GM06990 (cell line): ENCODE data around the gene SLC51A.
"Not testable (repeated sequence)": the region's sequence is repeated elsewhere in the genome, so short reads cannot be mapped to it uniquely, and the experiment has no call there.

Experiments
- DNase-seq: peaks from one replicate; pipeline ENCODE4 v3.0.0-alpha.2; 2011; ENCODE audit not compliant: insufficient read length; ENCODE audit errors: extremely low read depth
- H3K27me3 ChIP-seq: replicated peaks from 2 replicates; pipeline ENCODE4 v1.6.0; 2011; ENCODE audit warnings: low read length; ENCODE audit not compliant: control insufficient read depth, insufficient read depth
- H3K36me3 ChIP-seq: 2 replicates; pipeline ENCODE4 v1.5.1; 2011; ENCODE audit warnings: low read length; ENCODE audit not compliant: control insufficient read depth, insufficient read depth
- H3K4me3 ChIP-seq: replicated peaks from 2 replicates; pipeline ENCODE4 v1.5.1; 2011; ENCODE audit warnings: low read depth, mild to moderate bottlenecking, control low read depth, low read length
- TF ChIP-seq, protein P1 (sequence below): IDR thresholded peaks from 2 replicates; pipeline ENCODE4 v1.5.1; 2011; ENCODE audit warnings: low read length, control low read depth, mild to moderate bottlenecking, inconsistent platforms; ENCODE audit not compliant: insufficient read depth, poor library complexity, severe bottlenecking

Gene SLC51A

DNA sequence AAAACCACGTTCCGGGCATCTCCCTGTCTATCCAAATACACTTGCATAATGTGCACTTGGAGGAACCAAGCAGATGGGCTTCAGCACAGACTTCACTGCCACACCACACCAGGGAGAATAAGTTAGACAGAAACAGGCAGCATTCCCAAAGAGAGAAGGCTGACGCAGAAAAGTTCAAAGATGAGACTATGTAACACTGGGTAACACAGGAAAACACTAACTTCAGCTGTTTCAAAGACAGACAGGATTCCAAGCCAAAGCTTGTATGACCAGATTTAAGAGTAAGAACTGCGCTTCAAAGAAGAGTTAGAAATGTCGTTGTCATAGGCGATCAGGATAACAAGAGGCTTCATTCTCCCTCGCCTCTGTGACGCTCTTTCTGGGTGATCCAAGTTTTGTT, 19.9 kb downstream of the SLC51A start:
- H3K36me3 ChIP-seq, result peaks cover 7% of the 10 kb centered on the region
- H3K27me3 ChIP-seq, result no peaks in the 10 kb centered on the region
- TF ChIP-seq, protein P1, sequence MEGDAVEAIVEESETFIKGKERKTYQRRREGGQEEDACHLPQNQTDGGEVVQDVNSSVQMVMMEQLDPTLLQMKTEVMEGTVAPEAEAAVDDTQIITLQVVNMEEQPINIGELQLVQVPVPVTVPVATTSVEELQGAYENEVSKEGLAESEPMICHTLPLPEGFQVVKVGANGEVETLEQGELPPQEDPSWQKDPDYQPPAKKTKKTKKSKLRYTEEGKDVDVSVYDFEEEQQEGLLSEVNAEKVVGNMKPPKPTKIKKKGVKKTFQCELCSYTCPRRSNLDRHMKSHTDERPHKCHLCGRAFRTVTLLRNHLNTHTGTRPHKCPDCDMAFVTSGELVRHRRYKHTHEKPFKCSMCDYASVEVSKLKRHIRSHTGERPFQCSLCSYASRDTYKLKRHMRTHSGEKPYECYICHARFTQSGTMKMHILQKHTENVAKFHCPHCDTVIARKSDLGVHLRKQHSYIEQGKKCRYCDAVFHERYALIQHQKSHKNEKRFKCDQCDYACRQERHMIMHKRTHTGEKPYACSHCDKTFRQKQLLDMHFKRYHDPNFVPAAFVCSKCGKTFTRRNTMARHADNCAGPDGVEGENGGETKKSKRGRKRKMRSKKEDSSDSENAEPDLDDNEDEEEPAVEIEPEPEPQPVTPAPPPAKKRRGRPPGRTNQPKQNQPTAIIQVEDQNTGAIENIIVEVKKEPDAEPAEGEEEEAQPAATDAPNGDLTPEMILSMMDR, result no peak
- no peak overlapping the region for H3K4me3 ChIP-seq
- no peak for DNase-seq

DNA sequence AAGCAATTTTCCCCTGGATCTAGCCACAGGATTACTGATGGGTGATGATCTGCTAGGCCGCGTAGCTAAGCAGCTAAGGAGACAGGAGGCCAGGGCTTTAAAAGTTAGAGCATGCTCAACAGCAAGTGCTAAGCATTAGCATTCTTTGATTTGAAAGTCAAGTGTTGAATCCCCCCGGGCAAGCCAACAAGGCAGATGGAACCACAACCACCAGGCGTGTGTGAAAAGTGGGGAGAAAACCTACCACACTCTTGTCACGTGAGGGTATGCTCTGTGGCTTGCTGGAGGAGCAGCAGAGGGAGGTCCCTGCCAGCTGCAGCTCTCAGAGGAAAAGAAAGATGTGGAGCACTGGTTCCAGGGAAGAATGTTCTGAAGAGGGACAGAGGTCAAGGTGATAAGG, 20.9 kb downstream of the SLC51A start:
- TF ChIP-seq, protein P1, result no peak
- no peaks in the 10 kb centered on the region for H3K27me3 ChIP-seq
- no peak overlapping the region for H3K4me3 ChIP-seq
- H3K36me3 ChIP-seq, result peaks cover 10% of the 10 kb centered on the region
- no peak for DNase-seq

DNA sequence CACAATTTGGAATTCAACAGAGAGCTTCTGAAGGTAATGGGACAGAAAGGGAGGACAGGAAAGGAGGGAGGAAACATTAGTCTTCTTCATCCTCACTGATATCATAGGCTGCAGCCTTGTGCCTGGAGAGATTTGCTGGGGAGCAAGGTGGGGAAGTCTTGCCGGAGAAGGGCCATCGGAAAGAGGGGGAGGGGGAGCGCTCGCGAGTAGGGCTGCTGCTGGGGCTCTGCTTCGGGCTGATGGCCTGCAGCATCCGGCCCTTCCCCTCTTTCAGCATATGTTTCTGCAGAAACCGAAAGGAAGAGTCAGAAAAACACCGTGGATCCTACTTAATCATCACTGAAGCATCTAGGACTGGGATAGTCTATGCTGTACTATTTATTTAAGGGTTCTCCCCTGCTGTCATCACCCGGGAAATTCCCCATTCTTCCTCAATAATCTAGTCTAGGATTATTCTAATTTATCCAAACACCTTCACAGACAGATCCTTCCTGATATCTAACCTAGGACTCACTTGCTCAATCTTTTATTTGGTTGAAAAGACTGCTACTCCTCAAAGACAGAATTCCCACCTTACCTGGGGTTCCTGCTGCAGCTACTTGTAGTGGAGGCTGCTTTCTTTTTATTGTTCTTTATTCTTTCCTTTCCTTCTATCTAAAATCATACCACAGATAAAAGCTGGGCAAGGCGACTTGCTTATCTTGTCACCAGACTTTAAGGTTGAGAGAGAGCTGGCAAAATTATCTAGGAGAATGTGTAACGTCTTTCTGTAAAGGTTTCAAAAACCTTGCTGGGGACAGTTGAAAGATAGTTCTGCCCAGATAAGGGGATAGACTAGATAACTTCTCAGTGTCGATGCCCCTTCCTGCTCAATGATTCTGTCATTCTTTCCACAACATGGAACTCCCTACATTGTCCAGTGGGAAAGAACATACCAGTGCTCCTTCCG, 22.6 kb downstream of the SLC51A start:
- Histone ChIP-seq H3K27me3 (no peaks in the 10 kb centered on the region), H3K36me3 (peaks cover 12% of the 10 kb centered on the region), H3K4me3 (no peak overlapping the region)
- DNase-seq, result no peak
- TF ChIP-seq, protein P1, result no peak

DNA sequence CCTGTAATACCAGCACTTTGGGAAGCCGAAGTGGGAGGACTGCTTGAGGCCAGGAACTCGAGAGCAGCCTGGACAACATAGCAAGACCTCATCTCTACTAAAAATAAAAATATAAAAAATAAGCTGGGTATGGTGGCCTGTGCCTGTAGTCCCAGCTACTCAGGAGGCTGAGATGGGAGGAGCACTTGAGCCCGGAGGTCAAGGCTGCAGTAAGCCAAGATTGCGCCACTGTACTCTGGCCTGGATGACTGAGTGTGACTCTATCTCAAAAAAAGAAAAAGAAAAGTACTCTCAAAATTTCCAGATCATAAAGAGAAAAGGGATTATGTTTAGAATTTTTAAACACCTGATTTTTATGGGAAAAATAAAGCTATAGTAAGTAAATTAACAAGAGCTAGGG, 24.1 kb downstream of the SLC51A start:
- no peak overlapping the region for H3K4me3 ChIP-seq
- TF ChIP-seq, protein P1, result no peak
- H3K36me3 ChIP-seq, result peaks cover 12% of the 10 kb centered on the region
- DNase-seq, result no peak
- H3K27me3 ChIP-seq, result no peaks in the 10 kb centered on the region

DNA sequence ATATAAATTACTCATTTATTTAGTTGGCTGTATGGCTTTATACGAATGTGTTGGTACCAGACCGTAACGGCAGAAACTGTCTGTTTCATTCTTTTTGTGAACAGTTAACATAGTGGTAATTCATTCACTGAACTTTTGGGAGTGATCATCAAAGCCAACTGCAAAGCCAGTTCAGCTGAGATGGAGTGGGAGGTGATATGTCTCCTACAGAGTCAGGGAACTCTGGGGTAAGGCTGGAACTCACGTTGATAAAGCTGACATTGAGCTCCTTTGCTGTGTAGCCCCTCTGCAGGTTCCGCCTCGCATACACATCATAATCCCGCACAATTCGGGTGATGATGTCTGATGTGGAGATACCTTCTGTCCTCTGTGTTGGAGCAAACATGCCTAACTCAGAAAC, 25.4 kb downstream of the SLC51A start:
- no peak overlapping the region for H3K4me3 ChIP-seq
- no peaks in the 10 kb centered on the region for H3K27me3 ChIP-seq
- no peak for DNase-seq
- peaks cover 15% of the 10 kb centered on the region for H3K36me3 ChIP-seq
- TF ChIP-seq, protein P1, result no peak

DNA sequence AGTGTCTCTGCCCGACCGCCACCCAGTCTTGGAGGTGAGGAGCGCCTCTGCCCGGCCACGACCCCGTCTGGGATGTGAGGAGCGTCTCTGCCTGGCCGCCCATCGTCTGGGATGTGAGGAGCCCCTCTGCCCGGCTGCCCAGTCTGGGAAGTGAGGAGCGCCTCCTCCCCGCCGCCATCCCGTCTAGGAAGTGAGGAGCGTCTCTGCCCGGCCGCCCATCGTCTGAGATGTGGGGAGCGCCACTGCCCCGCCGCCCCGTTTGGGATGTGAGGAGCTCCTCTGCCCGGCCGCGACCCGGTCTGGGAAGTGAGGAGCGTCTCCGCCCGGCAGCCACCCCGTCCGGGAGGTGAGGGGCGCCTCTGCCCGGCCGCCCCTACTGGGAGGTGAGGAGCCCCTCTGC, 27.8 kb downstream of the SLC51A start:
- H3K36me3 ChIP-seq, result peaks cover 13% of the 10 kb centered on the region
- DNase-seq, H3K27me3 ChIP-seq, H3K4me3 ChIP-seq: not testable (repeated sequence)
